ENCODE results near the gene EMILIN1. TPM values are rescaled to one million over a fixed set of nuclear protein-coding genes. Genes with fewer than 3 reads are reported as not detected.

EMILIN1 gene
- total RNA-seq, 1 experiment from 2014 or later, result 1.2 TPM

DNA sequence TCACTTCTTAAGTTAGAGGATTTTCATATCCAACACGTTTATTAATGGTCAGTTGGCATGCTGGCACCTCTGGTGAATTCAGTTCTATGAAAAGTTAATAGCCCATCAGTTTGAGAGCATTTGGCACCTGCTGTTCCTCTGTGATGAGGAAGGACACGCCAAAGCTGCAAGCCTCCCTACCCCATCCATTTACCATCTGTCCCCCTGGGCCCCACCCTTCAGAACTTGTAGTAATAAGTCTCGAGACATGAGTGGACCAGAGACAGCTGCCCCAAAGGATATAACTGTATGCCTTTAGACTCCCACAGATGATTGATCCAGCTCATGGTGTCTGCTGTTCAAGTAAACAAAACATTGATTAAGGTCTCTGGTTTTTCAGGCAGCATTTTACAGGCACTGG lies 13.3 kb upstream of the EMILIN1 start:
- Histone ChIP-seq H3K4ac (ENCODE audit: low read depth, low read length) (no peak overlapping the region), H3K27me3 (ENCODE audit: insufficient read depth, low read length) (no peaks in the 10 kb centered on the region), H2BK15ac (ENCODE audit: low read depth, low read length) (no peak overlapping the region), H4K91ac (ENCODE audit: insufficient read length, low read depth, low read length) (no peak overlapping the region), H3K4me1 (ENCODE audit: insufficient read depth, low read length) (no peaks in the 10 kb centered on the region), H3K4me2 (ENCODE audit: insufficient read depth, insufficient read length, low read length) (no peak overlapping the region), H2AFZ (ENCODE audit: low read length) (no peak overlapping the region), H3K14ac (ENCODE audit: insufficient read depth, low read length) (no peak overlapping the region), H3K56ac (ENCODE audit: insufficient read length, low read depth, low read length) (no peak overlapping the region), H2BK5ac (ENCODE audit: insufficient read length, low read length) (no peak overlapping the region), H2BK12ac (ENCODE audit: insufficient read length, low read depth, low read length) (no peak overlapping the region), H3K79me2 (ENCODE audit: insufficient read depth, low read length) (no peaks in the 10 kb centered on the region), H3K27ac (ENCODE audit: insufficient read length, low read depth, low read length) (no peak overlapping the region), H4K20me1 (ENCODE audit: control insufficient read depth, insufficient read depth, insufficient read length) (no peaks in the 10 kb centered on the region), H2BK120ac (ENCODE audit: low read depth, low read length, poor library complexity, severe bottlenecking) (no peak overlapping the region), H3T11ph (ENCODE audit: low read length) (no peak overlapping the region), H3K23ac (ENCODE audit: insufficient read length, low read depth, low read length) (no peak overlapping the region), H4K5ac (ENCODE audit: insufficient read length, low read depth, low read length) (no peak overlapping the region), H3K23me2 (ENCODE audit: insufficient read length, low read depth, low read length, poor library complexity, severe bottlenecking) (no peaks in the 10 kb centered on the region), H2BK20ac (ENCODE audit: low read depth, low read length, poor library complexity, severe bottlenecking) (no peak overlapping the region), H3K9me3 (ENCODE audit: control insufficient read depth, low read depth, low read length) (no peaks in the 10 kb centered on the region), H3K18ac (ENCODE audit: insufficient read length, low read depth, low read length) (no peak overlapping the region), H3K9ac (ENCODE audit: extremely low read depth, insufficient read length, low read length) (no peak overlapping the region), H2AK5ac (ENCODE audit: insufficient read length, low read length) (no peak overlapping the region), H3K79me1 (ENCODE audit: insufficient read depth, low read depth, low read length, poor library complexity, severe bottlenecking) (peaks cover 2% of the 10 kb centered on the region), H4K8ac (replicated peaks; ENCODE audit: insufficient read length, low read depth, low read length) (no peak overlapping the region)
- Mint-ChIP-seq H3K4me3 (no peak overlapping the region), H3K27ac (no peak overlapping the region), H3K9me3 (no peaks in the 10 kb centered on the region; a peak in 1 of 5 replicates), H3K4me1 (no peaks in the 10 kb centered on the region), H3K27me3 (ENCODE audit: low read depth) (no peaks in the 10 kb centered on the region; the same call in 1 of the 2 replicates), H3K36me3 (ENCODE audit: insufficient read depth in 1 of 3, low read depth in 3 of 3) (peaks cover 17 to 66% (median 64%) of the 10 kb centered on the region in 3 experiments; a peak in 6 of 7 replicates)
- no peak for DNase-seq
- TF ChIP-seq, protein P1, sequence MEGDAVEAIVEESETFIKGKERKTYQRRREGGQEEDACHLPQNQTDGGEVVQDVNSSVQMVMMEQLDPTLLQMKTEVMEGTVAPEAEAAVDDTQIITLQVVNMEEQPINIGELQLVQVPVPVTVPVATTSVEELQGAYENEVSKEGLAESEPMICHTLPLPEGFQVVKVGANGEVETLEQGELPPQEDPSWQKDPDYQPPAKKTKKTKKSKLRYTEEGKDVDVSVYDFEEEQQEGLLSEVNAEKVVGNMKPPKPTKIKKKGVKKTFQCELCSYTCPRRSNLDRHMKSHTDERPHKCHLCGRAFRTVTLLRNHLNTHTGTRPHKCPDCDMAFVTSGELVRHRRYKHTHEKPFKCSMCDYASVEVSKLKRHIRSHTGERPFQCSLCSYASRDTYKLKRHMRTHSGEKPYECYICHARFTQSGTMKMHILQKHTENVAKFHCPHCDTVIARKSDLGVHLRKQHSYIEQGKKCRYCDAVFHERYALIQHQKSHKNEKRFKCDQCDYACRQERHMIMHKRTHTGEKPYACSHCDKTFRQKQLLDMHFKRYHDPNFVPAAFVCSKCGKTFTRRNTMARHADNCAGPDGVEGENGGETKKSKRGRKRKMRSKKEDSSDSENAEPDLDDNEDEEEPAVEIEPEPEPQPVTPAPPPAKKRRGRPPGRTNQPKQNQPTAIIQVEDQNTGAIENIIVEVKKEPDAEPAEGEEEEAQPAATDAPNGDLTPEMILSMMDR (conservative IDR thresholded peaks at IDR 0.05), result no peak
- WGBS (ENCODE audit: extremely low coverage, insufficient read length, low lambda C conversion rate), result no CpG with 5 or more reads among the region's 3 CpGs

Data from H9 (cell line).